GM23248 (cell line): ENCODE results near the gene STAB2. TPM values are rescaled to one million over a fixed set of nuclear protein-coding genes. Genes with fewer than 3 reads are reported as not detected.

Experiments used
- DNase-seq: peaks from one replicate; pipeline ENCODE4 v3.0.0-alpha.2; 2015
- H2AFZ ChIP-seq: fragments of 200-600 bp; sonication (generic); 2 replicates; pipeline ENCODE4 v1.6.1; 2016; ENCODE audit warnings: antibody characterized with exemption
- H3F3A ChIP-seq: fragments of 200-600 bp; sonication (generic); 2 replicates; pipeline ENCODE4 v1.6.1; 2016; ENCODE audit warnings: mild to moderate bottlenecking, antibody characterized with exemption, mixed run types; ENCODE audit not compliant: insufficient read depth
- H3K27ac ChIP-seq: fragments of 200-600 bp; sonication (generic); 2 replicates; pipeline ENCODE4 v1.5.1; 2016; ENCODE audit warnings: mild to moderate bottlenecking
- H3K27me3 ChIP-seq: fragments of 200-600 bp; sonication (generic); replicated peaks from 2 replicates; pipeline ENCODE4 v1.6.1; 2016; ENCODE audit warnings: mild to moderate bottlenecking; ENCODE audit not compliant: insufficient read depth
- H3K36me3 ChIP-seq: fragments of 200-600 bp; sonication (generic); 2 replicates; pipeline ENCODE4 v1.6.1; 2016; ENCODE audit warnings: low read depth, mild to moderate bottlenecking
- H3K4me1 ChIP-seq: fragments of 200-600 bp; sonication (generic); 2 replicates; pipeline ENCODE4 v1.6.1; 2016; ENCODE audit warnings: mild to moderate bottlenecking; ENCODE audit not compliant: insufficient read depth
- H3K4me2 ChIP-seq: fragments of 200-600 bp; sonication (generic); one replicate; pipeline ENCODE4 v1.6.1; 2016; ENCODE audit warnings: mild to moderate bottlenecking; ENCODE audit not compliant: unreplicated experiment
- H3K4me3 ChIP-seq: fragments of 200-600 bp; sonication (generic); 2 replicates; pipeline ENCODE4 v1.5.1; 2016; ENCODE audit warnings: mild to moderate bottlenecking
- H3K79me2 ChIP-seq: fragments of 200-600 bp; sonication (generic); 2 replicates; pipeline ENCODE4 v1.6.1; 2016; ENCODE audit warnings: mild to moderate bottlenecking; ENCODE audit not compliant: insufficient read depth
- H3K9ac ChIP-seq: fragments of 200-600 bp; sonication (generic); 2 replicates; pipeline ENCODE4 v1.6.1; 2016; ENCODE audit warnings: mild to moderate bottlenecking
- H3K9me2 ChIP-seq: fragments of 200-600 bp; sonication (generic); 2 replicates; pipeline ENCODE4 v1.6.1; 2016; ENCODE audit warnings: mixed run types, mild to moderate bottlenecking, moderate library complexity; ENCODE audit not compliant: insufficient read depth
- H3K9me3 ChIP-seq: fragments of 200-600 bp; sonication (generic); one replicate; pipeline ENCODE4 v1.6.1; 2017; ENCODE audit warnings: low read depth
- H4K20me1 ChIP-seq: fragments of 200-600 bp; sonication (generic); 2 replicates; pipeline ENCODE4 v1.6.0; 2016; ENCODE audit not compliant: insufficient read depth
- EZH2 ChIP-seq: fragments of 200-600 bp; sonication (generic); IDR thresholded peaks from 2 replicates; pipeline ENCODE4 v1.6.1; 2018; ENCODE audit warnings: antibody characterized with exemption, mild to moderate bottlenecking; ENCODE audit not compliant: insufficient read depth, poor library complexity, severe bottlenecking
- EZH2phosphoT487 ChIP-seq: fragments of 200-600 bp; sonication (generic); IDR thresholded peaks from 2 replicates; pipeline ENCODE4 v1.6.1; 2018; ENCODE audit warnings: antibody characterized with exemption, moderate library complexity, mild to moderate bottlenecking, low read depth; ENCODE audit not compliant: insufficient read depth
- WGBS, 2 experiments: methylation state at CpG; one replicate each; pipeline ENCODE4 v1.1.6; 2015 to 2017; ENCODE audit warnings: low lambda C conversion rate in 2 of 2, low coverage in 1 of 2; ENCODE audit errors: missing lambda C conversion rate in 2 of 2; 5-methylcytosine and 5-hydroxymethylcytosine counted together
- in situ Hi-C: fragments of 300-500 bp; cut with MboI; formaldehyde crosslinking; loops from 2 replicates; pipeline ENCODE4 v1.15.0; 2020
- polyA plus RNA-seq: library from polyadenylated mRNA; unstranded; fragments of >200 nt; fragmentation: Nextera tagmentation; extraction: Ambion mirVana; gene quantifications from 2 replicates; pipeline ENCODE4 v1.2.1, GENCODE V29; 2016
- total RNA-seq: library from RNA; depleted of rRNA; stranded (reverse); fragments of >200 nt; shearing (Covaris generic); gene quantifications from 2 replicates; pipeline ENCODE4 v1.2.3, GENCODE V29; 2014

STAB2 gene
- total and polyA plus RNA-seq, 2 experiments from 2014 or later = not detected

GRCh38 chr12:103716517-103717196, 129.6 kb downstream of the STAB2 start:
- no peak overlapping the region for H3K4me3 ChIP-seq
- H3K79me2 ChIP-seq = no peaks in the 10 kb centered on the region
- H3K27me3 ChIP-seq = 0 out of 2 replicates have a peak, but pooled peaks cover 4% of the 10 kb centered on the region
- in situ Hi-C loops = no loop called here
- no peaks in the 10 kb centered on the region for H3K36me3 ChIP-seq
- TF ChIP-seq EZH2phosphoT487 = no peak
- no peak for TF ChIP-seq EZH2
- H3K9me3 ChIP-seq = no peaks in the 10 kb centered on the region
- 56% methylated on average over 8 of the region's 8 CpGs for WGBS, 2 experiments
- H3K4me1 ChIP-seq = no peaks in the 10 kb centered on the region
- no peaks in the 10 kb centered on the region for H4K20me1 ChIP-seq
- no peak overlapping the region for H3K9ac ChIP-seq
- H3K4me2 ChIP-seq = no peak overlapping the region
- no peaks in the 10 kb centered on the region for H3K9me2 ChIP-seq
- H3K27ac ChIP-seq = no peak overlapping the region
- no peak overlapping the region for H2AFZ ChIP-seq
- DNase-seq = no peak
- no peaks in the 10 kb centered on the region for H3F3A ChIP-seq

GRCh38 chr12:103725398-103725797, 138.3 kb downstream of the STAB2 start:
- Histone ChIP-seq H3K79me2 (no peaks in the 10 kb centered on the region), H3K9me3 (no peaks in the 10 kb centered on the region), H3F3A (no peaks in the 10 kb centered on the region), H3K27ac (no peak overlapping the region), H3K9ac (no peak overlapping the region), H3K4me3 (no peak overlapping the region), H2AFZ (no peak overlapping the region), H3K9me2 (no peaks in the 10 kb centered on the region), H3K4me2 (no peak overlapping the region), H3K4me1 (no peaks in the 10 kb centered on the region), H3K27me3 (peaks cover 4% of the 10 kb centered on the region; the same call in 1 of the 2 replicates), H4K20me1 (no peaks in the 10 kb centered on the region), H3K36me3 (no peaks in the 10 kb centered on the region)
- TF ChIP-seq EZH2phosphoT487 = no peak
- no peak for TF ChIP-seq EZH2
- WGBS, 2 experiments = 56 to 63% methylated on average over 8 of the region's 8 CpGs
- in situ Hi-C loops = no loop called here
- DNase-seq = no peak

DNA sequence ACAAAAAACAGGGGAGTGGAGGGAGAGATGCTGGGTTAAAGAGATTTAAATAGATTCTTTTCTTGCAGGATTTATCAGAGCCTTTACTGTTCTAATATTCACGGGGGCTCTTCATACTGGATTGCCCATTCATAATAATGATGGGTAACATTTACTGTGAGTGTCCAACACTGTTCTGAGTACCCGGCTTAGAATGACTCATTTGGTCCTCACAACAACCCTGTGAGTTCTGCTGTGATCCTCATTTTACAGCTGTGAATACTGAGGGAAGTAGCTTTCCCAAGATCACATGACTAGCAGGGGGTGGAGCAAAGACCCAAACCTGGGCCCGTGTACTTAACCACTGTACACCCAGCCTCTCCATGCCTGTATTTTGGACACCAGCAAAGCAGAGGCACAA, 140.6 kb downstream of the STAB2 start:
- no peak overlapping the region for H3K4me3 ChIP-seq
- no peaks in the 10 kb centered on the region for H3K9me3 ChIP-seq
- no peak overlapping the region for H3K4me2 ChIP-seq
- TF ChIP-seq EZH2phosphoT487 (no peak), EZH2 (no peak)
- no peak overlapping the region for H3K9ac ChIP-seq
- no peaks in the 10 kb centered on the region for H3K4me1 ChIP-seq
- H2AFZ ChIP-seq = no peak overlapping the region
- H3K27me3 ChIP-seq = peaks cover 4% of the 10 kb centered on the region; the same call in 1 of the 2 replicates
- H3K36me3 ChIP-seq = no peaks in the 10 kb centered on the region
- in situ Hi-C loops = no loop called here
- no peaks in the 10 kb centered on the region for H3K9me2 ChIP-seq
- WGBS, 2 experiments = 20 to 26% methylated on average over 3 of the region's 3 CpGs
- DNase-seq = peak; percentile 5
- H3K79me2 ChIP-seq = no peaks in the 10 kb centered on the region
- H3F3A ChIP-seq = no peaks in the 10 kb centered on the region
- H3K27ac ChIP-seq = no peak overlapping the region
- H4K20me1 ChIP-seq = no peaks in the 10 kb centered on the region

- Histone ChIP-seq H3K27me3 (peaks cover 6% of the 10 kb centered on the region; the same call in 1 of the 2 replicates), H3K4me1 (no peaks in the 10 kb centered on the region), H3F3A (no peaks in the 10 kb centered on the region), H3K79me2 (no peaks in the 10 kb centered on the region), H3K36me3 (no peaks in the 10 kb centered on the region), H3K4me3 (no peak overlapping the region), H3K9me2 (no peaks in the 10 kb centered on the region), H4K20me1 (no peaks in the 10 kb centered on the region), H3K4me2 (no peak overlapping the region), H3K27ac (no peak overlapping the region), H3K9me3 (no peaks in the 10 kb centered on the region), H2AFZ (no peak overlapping the region), H3K9ac (no peak overlapping the region)
- 36 to 44% methylated on average over 4 of the region's 4 CpGs for WGBS, 2 experiments
- in situ Hi-C loops = no loop called here
- TF ChIP-seq EZH2 = no peak
- TF ChIP-seq EZH2phosphoT487 = no peak
- DNase-seq = peak; percentile 50
These were observed 141.2 kb downstream of the STAB2 start for GRCh38 chr12:103728323-103728722.

DNA sequence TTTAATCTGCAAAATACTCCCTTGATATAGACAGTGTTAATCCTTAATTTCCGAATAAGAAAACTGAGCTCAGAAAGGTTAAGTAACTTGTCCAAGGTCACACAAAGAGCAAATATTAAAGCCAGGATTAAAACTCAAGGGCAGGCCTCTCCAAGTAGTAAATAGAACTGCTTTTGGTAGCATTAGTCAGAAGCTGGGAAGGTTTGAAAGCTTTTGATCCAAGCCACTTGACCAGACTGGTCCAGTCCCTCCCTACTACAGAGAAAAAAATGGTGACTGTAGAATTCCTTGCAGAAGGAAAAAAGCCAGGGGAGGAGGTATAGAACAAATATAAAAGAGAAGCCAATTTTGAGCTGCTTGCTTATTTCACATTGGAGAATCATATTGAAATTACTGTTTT, 142.4 kb downstream of the STAB2 start:
- Histone ChIP-seq H3K79me2 (no peaks in the 10 kb centered on the region), H3K9ac (no peak overlapping the region), H4K20me1 (no peaks in the 10 kb centered on the region), H3K4me1 (no peaks in the 10 kb centered on the region), H3K36me3 (no peaks in the 10 kb centered on the region), H3K27ac (no peak overlapping the region), H3K9me2 (no peaks in the 10 kb centered on the region), H3K27me3 (peaks cover 7% of the 10 kb centered on the region; the same call in 1 of the 2 replicates), H3K4me3 (no peak overlapping the region), H3K4me2 (no peak overlapping the region), H2AFZ (no peak overlapping the region; the same call in 1 of the 2 replicates), H3K9me3 (no peaks in the 10 kb centered on the region), H3F3A (no peaks in the 10 kb centered on the region)
- WGBS, 2 experiments = 11 to 21% methylated on average over 1 of the region's 1 CpG
- in situ Hi-C loops = no loop called here
- TF ChIP-seq EZH2phosphoT487 (no peak), EZH2 (no peak)
- peak; percentile 16 for DNase-seq
